Peyer's patch (tissue), 4 donors: ENCODE measurements around the gene DDX20.

Source experiments
- POLR2A ChIP-seq, 2 donors: fragments of 450-650 bp; IDR thresholded peaks; one replicate each; pipeline ENCODE4 v1.5.1; 2017; ENCODE audit warnings: antibody characterized with exemption in 2 of 2, mild to moderate bottlenecking in 2 of 2, moderate library complexity in 2 of 2
- TF ChIP-seq, protein P1 (sequence below), 6 experiments: fragments of 450-650 bp in 4 of 6; fragments of 200-600 bp in 2 of 6; sonication (generic) in 1 of 6; IDR thresholded peaks; one replicate each; pipeline ENCODE4 v1.5.1; 2017 to 2019; ENCODE audit warnings: antibody characterized with exemption in 6 of 6, mild to moderate bottlenecking in 3 of 6, moderate library complexity in 1 of 6

DNA sequence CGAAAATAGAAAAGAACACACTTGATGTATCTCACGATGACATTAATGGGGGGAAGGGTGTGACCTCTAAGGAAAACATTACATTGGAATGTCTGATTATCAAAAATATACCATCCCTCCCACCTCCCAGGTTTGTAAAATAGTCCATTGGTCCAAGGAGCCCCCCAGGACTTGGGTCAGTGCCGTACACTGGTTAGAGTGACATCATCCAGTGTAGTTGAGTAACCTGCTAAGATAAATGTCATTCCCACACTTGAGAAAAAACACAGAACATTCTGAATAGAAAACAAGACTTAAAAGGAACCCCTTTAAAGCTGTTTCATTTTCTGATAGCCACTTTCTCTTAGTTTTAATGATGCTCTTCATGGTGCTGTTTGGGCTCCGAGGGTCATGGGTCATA is 15.2 kb downstream of the DDX20 start:
- TF ChIP-seq, protein P1, sequence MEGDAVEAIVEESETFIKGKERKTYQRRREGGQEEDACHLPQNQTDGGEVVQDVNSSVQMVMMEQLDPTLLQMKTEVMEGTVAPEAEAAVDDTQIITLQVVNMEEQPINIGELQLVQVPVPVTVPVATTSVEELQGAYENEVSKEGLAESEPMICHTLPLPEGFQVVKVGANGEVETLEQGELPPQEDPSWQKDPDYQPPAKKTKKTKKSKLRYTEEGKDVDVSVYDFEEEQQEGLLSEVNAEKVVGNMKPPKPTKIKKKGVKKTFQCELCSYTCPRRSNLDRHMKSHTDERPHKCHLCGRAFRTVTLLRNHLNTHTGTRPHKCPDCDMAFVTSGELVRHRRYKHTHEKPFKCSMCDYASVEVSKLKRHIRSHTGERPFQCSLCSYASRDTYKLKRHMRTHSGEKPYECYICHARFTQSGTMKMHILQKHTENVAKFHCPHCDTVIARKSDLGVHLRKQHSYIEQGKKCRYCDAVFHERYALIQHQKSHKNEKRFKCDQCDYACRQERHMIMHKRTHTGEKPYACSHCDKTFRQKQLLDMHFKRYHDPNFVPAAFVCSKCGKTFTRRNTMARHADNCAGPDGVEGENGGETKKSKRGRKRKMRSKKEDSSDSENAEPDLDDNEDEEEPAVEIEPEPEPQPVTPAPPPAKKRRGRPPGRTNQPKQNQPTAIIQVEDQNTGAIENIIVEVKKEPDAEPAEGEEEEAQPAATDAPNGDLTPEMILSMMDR (IDR thresholded peaks at IDR 0.05) = no peak
- TF ChIP-seq POLR2A (IDR thresholded peaks at IDR 0.05) = no peak
